GM19452 (cell line): ENCODE results near the gene RASAL2.
"Not testable (repeated sequence)": the region's sequence is repeated elsewhere in the genome, so short reads cannot be mapped to it uniquely, and the experiment has no call there.

Source experiments
- ATAC-seq: cut with Tn5 transposase; IDR thresholded peaks from one replicate; pipeline ENCODE4 v1.9.1; 2021; ENCODE audit not compliant: unreplicated experiment

The RASAL2 gene

DNA sequence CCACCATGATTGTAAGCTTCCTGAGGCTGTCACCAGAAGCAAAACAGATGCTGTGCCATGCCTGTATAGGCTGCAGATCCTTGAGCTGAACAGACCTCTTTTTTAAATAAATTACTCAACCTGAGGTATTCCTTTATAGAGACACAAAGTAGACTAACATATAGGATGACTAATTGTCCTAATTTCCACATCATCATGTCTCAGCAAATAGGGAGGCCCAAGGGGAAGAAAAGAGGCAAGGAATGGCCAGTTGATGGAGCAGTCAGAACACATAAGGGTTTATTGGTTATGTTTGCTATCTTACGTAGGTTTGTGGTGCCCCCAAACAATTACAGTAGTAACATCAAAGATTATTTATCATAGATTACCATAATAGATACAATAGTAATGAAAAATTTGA is 126.2 kb downstream of the RASAL2 start:
- no peak for ATAC-seq

DNA sequence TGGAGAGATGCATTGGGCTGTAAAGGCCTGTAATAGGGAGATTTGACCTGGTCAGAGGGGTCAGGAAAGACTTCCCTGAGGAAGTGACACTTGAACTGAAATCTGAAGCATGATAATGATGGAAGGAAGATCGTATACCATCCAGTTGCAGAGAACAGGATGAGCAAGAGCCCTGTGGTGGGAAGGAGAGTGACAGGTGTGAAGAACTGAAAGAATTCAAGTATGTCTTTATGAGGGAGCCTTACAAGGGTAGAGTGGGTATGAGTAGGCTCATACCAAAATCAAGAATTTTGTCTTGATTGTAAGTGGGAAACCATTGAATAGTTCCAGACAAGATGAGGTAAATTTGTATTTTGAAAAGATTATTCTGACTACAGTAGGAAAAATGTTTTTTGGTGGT is 129.4 kb downstream of the RASAL2 start:
- ATAC-seq: no peak

DNA sequence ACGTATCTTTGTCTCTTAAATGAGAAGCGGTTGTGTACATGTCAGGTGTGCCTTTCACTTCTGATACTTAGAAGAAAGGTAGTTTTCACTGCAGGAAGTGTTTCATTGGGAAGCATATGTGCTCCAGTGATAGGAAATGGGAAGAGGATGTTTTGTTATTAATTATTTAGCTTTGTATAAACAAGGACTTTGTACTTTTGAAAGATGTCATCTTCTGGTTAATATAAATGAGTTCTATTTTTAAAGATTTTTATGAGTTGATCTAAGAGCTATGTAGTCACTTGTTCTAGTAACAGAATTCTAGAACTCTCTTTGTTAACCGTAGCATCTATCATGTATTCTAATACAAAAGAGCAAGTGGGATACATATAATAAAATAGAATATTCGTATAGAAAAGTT is 130.5 kb downstream of the RASAL2 start:
- ATAC-seq: no peak

DNA sequence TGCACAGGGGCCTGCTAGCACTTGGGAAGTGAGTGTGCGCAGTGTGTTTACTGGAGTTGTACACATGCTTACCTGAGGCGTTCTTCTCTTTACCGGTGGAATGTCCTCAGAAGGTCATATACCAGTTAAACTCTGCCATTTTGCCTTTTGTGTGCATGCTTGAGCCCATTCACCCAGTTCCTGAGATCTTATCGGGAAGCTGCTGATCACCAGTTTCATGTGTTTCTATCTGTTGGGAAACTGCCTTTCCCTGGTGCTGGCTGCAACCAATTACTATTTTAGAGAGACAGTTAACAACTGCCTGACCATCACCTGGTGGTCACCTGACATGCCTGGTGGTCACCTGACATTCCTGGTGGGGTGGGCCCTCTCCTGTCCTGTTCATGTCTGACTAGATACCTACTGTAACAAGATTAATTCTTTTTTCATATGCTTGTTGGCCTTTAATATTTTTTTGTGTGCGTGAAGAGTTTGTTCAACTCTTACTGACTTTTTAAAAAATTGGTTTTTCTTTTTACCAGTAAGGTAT is 137.0 kb downstream of the RASAL2 start:
- ATAC-seq: no peak

DNA sequence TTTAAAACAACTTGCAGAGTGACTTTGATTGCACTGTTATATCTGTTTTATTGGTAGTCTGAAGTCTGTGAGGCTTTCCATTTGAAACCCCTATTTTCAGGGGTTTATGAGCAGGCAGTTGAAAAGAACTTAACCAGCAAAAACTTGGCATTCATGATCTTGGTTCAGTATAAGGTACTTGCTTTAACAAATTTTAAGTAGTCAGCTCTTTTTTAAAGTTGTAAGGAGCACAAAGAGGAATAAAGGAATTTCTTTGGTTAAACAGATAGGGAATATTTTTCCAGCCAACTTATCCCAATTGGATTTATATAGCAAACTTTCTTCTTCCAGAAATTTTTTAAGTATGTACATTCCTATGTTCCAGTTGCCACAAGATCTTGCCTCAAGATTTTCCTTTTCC is 138.2 kb downstream of the RASAL2 start:
- no peak for ATAC-seq

DNA sequence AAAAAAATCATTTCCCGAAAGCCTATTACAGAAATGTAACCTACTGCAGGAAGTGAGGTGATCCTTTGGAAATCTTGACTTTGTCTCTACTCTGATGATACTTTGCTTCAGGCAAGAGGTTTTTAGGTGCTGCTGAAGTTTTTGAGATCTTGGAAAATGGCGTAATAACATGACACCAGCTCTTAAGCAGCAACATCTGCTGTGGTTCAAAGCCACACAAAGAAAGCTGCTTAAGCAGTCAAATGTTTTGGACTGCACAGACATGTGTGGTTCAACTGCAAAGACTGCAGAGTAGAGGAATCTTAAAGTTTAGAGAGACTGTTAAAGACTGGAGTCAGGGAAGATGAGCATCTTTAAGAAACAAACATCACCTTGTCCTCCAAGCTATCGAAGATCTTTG is 139.0 kb downstream of the RASAL2 start:
- ATAC-seq: no peak

DNA sequence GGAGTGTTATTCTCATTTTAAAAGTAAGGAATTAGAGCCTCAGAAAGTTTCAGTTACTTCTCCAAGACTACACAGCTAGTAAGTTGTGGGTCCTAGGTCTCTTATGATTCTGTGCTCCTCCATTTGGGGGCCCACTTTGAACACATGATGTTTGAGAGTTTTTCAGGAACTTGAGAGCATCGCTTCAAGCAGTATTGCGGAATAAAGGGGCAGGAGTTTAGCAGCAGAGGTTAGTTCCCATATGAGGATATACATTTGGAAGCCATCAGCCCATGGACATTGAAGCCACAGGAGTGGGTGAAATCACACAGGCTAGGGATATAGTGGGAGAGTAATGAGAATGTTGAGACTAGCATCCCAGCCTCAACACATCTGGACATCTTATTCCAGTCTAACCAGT is 143.2 kb downstream of the RASAL2 start:
- no peak for ATAC-seq

DNA sequence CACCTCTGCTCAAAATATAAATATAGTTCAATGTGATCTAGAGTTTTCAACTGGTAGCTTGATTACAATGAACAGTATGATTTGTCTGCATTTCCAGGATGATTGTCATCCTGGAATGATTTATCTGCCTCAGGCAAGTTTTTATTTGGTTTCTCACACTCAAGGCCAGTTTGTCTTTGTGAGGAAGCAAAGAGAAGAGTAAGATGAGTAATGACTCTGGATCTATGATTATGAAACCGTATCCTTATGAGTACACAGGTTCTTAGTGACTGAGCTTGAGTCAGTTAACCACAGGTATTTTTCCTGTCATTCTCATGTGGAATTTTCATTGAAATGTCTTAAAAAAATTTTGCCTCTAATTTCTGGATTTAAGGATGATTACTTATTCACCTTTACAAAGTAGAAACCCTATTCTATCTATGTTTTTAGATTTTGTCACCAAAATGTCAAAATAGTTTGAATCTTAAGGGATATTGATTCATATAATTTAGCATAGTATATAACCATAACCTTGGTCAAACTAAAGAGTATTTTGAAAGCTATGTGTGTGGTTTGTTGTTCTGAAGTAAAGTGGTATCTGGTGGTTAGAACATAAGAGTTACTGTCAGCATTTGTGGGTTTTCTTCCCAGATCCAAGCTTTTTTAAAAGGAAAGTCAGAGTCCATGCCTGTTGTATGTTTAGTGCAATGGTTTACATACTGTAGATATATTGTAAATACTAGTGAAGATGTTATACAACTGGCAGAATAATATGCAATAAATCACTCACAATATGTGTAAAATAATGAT is 145.0 kb downstream of the RASAL2 start:
- no peak for ATAC-seq

DNA sequence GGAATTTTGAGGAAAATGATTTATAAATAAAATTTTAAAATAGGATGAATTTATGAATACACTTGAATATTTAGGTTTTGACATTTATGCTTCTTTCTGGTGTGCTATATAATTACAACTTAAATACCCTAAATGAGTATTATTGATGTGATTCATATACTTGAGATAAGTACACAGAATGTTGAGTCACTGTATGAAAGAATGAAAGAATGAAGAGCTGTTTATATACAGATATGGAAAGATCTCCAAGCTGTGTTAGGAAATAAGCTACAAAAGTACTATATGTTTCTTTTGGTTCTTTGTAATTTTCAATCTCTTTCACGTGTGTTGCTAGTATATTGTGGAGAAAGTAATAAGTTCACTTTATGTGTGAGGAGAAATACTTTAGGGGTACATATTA is 147.2 kb downstream of the RASAL2 start:
- ATAC-seq: no peak

DNA sequence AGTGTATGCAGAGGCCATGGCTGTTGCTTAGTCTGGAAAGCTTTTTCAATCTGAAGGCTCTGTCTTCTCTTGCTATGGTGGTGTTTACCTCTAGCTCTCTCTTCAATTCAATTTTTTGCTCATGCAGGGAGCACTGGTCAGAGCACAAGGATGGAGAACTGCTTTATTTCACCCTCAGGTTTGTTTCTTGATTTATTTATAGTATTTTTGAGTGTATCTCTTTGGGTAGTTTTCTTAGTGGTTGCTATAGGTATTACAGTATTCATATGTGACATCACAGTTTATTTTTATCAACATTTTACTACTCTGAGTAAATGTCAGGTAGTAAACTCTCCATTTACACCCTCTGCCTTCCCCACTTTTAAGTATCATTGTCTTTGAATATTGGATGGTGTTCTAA is 147.9 kb downstream of the RASAL2 start:
- no peak for ATAC-seq

DNA sequence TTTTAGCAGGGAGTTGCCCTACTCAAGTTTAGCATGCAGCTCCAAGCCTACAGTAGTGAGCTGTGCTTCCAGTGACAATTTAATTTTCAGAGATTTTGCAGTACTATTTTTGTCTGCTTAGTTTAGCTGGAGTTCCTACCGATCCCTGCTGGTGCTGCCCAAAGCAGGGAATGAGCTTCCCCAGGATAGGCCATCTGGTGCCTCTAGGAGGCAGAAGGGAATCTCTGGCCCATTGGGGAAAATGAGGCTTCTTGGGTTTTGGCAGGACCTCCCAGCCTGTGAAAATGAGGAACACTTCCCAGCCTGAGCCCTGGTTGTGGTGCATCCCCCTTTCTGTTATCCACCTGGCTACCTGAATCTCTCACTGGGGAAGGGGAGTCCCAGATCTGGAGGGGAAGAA is 149.2 kb downstream of the RASAL2 start:
- no peak for ATAC-seq

DNA sequence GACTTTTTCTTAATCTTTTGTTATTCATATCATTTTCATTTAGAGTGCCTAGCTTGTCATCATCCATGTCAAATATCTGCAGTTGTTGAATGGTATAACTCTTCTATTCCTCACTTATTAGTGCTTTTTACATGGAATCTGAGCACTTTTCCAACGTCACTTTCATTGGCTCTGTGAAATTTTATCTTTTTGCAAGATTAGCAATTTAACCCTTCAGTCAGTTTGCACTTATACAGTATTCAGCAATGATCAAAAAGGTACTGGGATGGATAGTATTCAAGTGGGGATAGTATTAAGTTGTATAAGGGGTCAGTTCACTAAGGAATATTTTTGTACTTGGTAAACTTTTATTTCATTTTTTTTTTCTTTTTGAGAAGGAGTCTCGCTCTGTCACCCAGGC is 150.0 kb downstream of the RASAL2 start:
- ATAC-seq: no peak

DNA sequence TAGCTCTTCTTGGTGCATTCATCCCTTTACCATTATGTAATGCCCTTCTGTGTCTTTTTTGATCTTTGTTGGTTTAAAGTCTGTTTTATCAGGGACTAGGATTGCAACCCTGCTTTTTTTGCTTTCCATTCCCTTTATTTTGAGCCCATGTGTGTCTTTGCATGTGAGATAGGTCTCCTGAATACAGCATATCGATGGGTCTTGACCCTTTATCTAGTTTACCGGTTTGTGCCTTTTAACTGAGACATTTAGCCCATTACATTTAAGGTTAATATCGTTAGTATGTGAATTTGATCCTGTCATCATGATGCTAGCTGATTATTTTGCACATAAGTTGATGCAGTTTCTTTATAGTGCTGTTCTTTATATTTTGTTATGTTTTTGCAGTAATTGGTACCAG is 154.4 kb downstream of the RASAL2 start:
- ATAC-seq: not testable (repeated sequence)

DNA sequence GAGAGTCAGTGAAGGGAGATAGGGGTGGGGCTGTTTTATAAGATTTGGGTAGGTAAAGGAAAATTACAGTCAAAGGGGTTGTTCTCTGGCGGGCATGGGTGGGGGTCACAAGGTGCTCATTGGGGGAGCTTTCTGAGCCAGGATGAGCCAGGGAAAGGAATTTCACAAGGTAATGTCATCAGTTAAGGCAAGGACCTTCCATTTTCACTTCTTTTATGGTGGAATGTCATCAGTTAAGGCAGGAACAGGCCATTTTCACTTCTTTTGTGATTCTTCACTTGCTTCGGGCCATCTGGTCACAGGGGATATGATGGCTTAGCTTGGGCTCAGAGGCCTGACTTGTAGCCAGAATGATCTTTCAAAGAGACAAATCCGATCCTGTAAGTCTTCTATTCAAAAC is 159.7 kb downstream of the RASAL2 start:
- ATAC-seq: not testable (repeated sequence)

DNA sequence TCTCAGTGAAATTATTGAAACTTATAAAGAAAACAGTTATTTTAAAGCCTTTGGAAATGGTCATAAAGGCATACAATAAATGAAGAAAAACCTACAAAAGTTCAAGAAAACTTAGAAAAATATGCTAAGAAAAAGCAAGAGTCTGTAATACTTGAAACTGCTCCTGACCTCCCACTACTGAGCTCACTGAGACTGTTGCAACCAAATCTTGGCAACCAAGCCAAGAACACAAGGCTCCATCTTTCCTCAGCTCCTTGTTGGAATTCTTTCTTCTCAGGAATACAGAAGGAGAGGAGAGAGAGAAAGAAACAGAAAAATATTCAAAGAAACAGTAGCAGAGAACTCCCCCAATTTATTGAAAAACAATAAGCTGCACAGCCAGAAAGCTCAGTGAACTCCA is 160.5 kb downstream of the RASAL2 start:
- no peak for ATAC-seq

DNA sequence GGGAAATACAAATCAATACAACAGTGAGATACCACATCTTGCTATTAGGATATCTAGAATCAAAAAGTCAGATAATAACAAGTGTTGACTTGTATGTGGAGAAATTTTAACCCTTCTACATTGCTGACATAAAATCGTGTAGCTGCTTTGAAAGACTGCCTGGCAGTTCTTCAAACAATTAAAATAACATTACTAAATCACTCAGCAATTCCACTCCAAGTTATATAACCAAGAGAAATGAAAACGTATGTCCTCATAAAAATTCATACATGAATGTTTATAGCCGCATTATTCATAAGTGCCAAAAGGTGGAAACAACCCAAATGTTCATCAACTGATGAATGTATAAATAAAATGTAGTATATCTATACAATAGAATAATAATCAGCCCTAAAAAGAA is 164.6 kb downstream of the RASAL2 start:
- ATAC-seq: no peak

DNA sequence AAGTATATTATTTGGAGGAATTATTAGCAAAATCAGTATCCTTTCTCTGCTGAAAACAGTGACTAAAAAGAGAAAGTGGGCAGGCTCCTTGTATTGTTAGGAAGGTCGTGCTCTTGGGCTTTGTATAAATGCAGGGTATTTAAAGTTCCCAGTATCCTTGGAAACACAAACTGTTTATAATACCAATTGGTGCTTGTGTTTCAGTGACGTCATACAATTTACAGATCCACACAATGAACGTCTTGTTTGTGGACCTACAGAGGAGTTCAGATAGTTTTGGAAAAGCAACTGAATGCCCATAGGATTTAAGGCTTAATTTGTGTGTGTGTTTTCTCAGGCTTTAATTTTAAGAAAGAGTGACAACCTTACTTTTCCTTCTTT is 168.2 kb downstream of the RASAL2 start:
- no peak for ATAC-seq

DNA sequence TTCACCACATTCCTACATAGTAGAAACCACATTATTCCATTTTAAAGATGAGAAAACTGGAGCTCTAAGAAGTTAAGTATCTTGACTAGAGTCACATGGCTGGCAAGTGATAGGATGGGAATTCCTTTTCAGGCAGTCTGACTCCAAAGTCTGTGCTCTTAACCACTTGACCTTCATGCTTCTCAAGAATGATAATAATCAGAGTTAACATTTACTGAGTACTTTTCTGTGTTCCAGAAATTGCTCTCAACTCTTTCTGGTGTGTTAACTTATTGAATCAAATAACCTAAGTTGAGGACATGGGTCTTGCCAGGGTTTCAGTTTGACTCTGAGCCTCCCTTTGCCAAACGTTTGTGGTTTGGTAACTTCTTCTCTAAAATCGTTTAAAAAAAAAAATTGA is 169.4 kb downstream of the RASAL2 start:
- no peak for ATAC-seq

DNA sequence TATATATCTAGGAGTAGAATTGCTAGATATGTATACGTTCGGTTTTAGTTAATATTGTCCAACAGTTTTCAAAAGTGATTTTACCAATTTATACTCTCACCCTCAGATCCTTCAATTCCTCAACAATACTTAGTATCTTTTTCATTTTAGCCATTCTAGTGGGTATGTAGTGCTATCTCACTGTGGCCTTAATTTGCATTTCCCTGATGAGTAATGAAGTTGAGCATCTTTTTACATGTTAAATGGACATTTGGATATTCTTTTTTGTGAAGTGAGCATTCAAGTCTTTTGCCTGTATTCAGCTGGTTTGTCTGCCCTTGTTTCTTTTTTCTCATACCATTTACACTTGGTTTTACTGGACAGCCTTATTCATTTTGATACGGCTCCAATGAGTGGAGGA is 172.2 kb downstream of the RASAL2 start:
- no peak for ATAC-seq

DNA sequence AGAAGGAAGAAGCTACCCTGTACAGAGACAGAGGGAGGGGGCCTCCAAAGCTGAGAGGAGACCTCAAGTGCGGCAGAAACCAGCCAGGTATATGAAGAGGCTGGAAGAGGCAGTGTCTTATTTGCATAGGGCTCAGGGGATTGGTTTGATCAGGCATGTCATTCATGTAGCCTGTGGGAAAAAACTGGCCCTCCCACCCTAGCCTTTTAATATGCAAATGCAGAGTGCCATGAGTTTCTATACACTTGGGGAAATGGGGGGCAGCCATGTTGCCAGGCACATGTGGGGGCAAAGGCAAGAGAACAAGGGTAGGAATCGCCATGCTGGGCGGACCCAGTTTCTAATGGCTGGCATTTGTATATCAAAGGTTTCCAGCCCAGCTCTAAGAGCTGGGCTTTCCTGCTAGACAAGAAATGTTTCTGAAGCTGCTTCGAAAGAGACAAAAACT is 172.7 kb downstream of the RASAL2 start:
- no peak for ATAC-seq

DNA sequence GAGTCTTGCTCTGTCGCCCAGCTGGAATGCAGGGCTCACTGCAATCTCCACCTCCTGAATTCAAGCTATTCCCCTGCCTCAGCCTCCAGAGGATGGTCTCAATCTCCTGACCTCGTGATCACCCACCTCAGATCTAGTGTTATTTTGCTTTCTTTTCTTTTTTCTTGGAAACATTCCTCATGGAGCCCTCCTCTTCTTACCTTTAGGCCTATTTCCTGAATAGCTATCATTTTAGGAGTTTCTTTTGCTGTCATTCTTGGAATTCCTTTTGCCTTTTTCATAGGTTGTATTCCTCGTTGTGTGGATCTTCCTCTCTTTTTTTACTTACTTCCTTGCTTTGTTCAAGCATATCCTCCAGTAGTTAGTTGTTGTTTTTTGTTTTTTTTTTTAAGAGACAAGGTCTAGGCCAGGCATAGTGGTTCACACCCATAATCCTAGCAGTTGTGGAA is 173.8 kb downstream of the RASAL2 start:
- no peak for ATAC-seq

DNA sequence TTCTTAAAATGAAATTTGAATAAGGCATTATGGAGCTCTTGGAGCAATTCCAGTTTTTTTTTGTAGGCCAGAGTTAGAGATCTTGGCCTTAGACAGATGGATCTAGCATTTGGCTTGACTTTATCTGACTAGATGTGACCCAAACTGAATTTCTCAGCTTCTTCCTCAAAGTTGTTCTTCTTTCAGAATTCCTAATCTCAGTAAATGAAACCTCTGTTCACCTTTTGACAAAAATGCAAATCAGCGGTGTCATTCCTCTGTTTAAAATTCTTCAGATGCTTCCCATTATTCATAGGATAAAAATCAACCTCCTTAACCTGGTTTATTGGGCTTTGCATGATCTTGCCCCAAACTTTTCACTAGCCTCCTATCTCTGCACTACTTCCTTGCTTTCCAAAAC is 177.6 kb downstream of the RASAL2 start:
- ATAC-seq: no peak
